ENCODE measurements around the gene GJC1. TPM values are rescaled to one million over a fixed set of nuclear protein-coding genes. Genes with fewer than 3 reads are reported as not detected.
"Not testable (repeated sequence)": the region's sequence is repeated elsewhere in the genome, so short reads cannot be mapped to it uniquely, and the experiment has no call there.

GJC1 gene
- polyA plus RNA-seq, 10 donors = 17.9 to 36.6 (median 22.9) TPM

- no peak for DNase-seq
Measured at GRCh38 chr17:44761932-44762810, 67.9 kb downstream of the GJC1 start.

GRCh38 chr17:44760474-44761308 lies 69.4 kb downstream of the GJC1 start:
- no peak for DNase-seq

- no peak for DNase-seq
Measured at GRCh38 chr17:44759916-44760243, 70.2 kb downstream of the GJC1 start.

- no peak for DNase-seq
Measured at GRCh38 chr17:44759086-44759915, 70.8 kb downstream of the GJC1 start.

- peak in 1 of 3 donors; percentile 45 for DNase-seq
Measured at GRCh38 chr17:44758414-44759085, 71.5 kb downstream of the GJC1 start, which contains the start of gene ADAM11. ADAM11 (plus strand) TSS chr17:44758988; CDS start chr17:44759200, 212 bp downstream.

- no peak for DNase-seq
Measured at GRCh38 chr17:44757918-44758413, 72.1 kb downstream of the GJC1 start.

- no peak for DNase-seq
Measured at GRCh38 chr17:44757045-44757917, 72.8 kb downstream of the GJC1 start.

- DNase-seq = not testable (repeated sequence)
Measured at GRCh38 chr17:44755180-44755579, 74.9 kb downstream of the GJC1 start.

GRCh38 chr17:44754276-44754675 lies 75.8 kb downstream of the GJC1 start:
- DNase-seq = no peak

GRCh38 chr17:44752953-44753861 lies 76.9 kb downstream of the GJC1 start:
- DNase-seq = no peak

- DNase-seq = no peak
Measured at GRCh38 chr17:44751806-44752205, 78.3 kb downstream of the GJC1 start.

- DNase-seq = no peak
Measured at GRCh38 chr17:44751331-44751730, 78.8 kb downstream of the GJC1 start.

- DNase-seq = peak in 2 of 3 donors; percentile 12 to 86
Measured at GRCh38 chr17:44749980-44750318, 80.1 kb downstream of the GJC1 start.

GRCh38 chr17:44749076-44749979 lies 80.8 kb downstream of the GJC1 start:
- peak in 2 of 3 donors; percentile 56 to 74 for DNase-seq
